H1 (cell line): ENCODE data around the gene MAML3. TPM values are rescaled to one million over a fixed set of nuclear protein-coding genes. Genes with fewer than 3 reads are reported as not detected.

Source experiments
- BCL11A ChIP-seq, 2 experiments: IDR thresholded peaks; one replicate each; pipeline ENCODE4 v1.6.1; 2011; ENCODE audit warnings: low read depth in 2 of 2, low read length in 2 of 2, mild to moderate bottlenecking in 2 of 2
- CREB1 ChIP-seq: IDR thresholded peaks from 2 replicates; pipeline ENCODE4 v1.6.1; 2012; ENCODE audit warnings: inconsistent platforms
- CTBP2 ChIP-seq: IDR thresholded peaks from 2 replicates; pipeline ENCODE4 v1.7.0; 2011; ENCODE audit warnings: borderline replicate concordance, mild to moderate bottlenecking, moderate library complexity, mixed read lengths, low read length; ENCODE audit not compliant: insufficient read depth, insufficient read length
- KDM5A ChIP-seq: fragments of 200-600 bp; IDR thresholded peaks from 2 replicates; pipeline ENCODE4 v1.7.1; 2012; ENCODE audit warnings: mild to moderate bottlenecking, low read length, inconsistent platforms, mixed read lengths
- RBBP5 ChIP-seq: IDR thresholded peaks from 2 replicates; pipeline ENCODE4 v1.7.1; 2012; ENCODE audit warnings: low read depth, mild to moderate bottlenecking, inconsistent platforms, low read length, moderate library complexity, borderline replicate concordance
- polyA plus RNA-seq, 7 experiments: library from polyadenylated mRNA; depleted of rRNA in 3 of 7; stranded (reverse) in 5 of 7; unstranded in 2 of 7; fragments of >200 nt in 5 of 7; fragments of 200-250 nt in 2 of 7; gene quantifications; 1 replicate in 5 of 7; 2 replicates in 1 of 7; 4 replicates in 1 of 7; pipeline versions ENCODE4 v1.2.1 to v1.2.3, GENCODE V29; 2011 to 2013; ENCODE audit warnings: missing spikeins in 2 of 7, mixed read lengths in 2 of 7
- total RNA-seq: library from RNA; stranded (reverse); fragmentation: NEBNext Ultra II Directional; extraction: Animal tissue kit (Norgen Biotek cat#: 25700); gene quantifications from 2 replicates; pipeline ENCODE4 v1.2.1, GENCODE V29; 2021
- TF ChIP-seq, protein P1 (sequence below), 3 experiments: IDR thresholded peaks; 1 replicate in 2 of 3; 2 replicates in 1 of 3; pipeline versions ENCODE4 v1.5.1 to v1.6.1; 2011; ENCODE audit warnings: low read length in 3 of 3, mild to moderate bottlenecking in 3 of 3, inconsistent platforms in 2 of 3, low read depth in 1 of 3, moderate library complexity in 1 of 3; ENCODE audit not compliant: insufficient read depth in 1 of 3; ENCODE audit errors: control extremely low read depth in 1 of 3

Gene MAML3
- total and polyA plus RNA-seq, 2 of the 8 experiments (the other 6 are each of a cell fraction or from before 2014, with no cell fraction given) = 2.1 to 5.7 TPM

DNA sequence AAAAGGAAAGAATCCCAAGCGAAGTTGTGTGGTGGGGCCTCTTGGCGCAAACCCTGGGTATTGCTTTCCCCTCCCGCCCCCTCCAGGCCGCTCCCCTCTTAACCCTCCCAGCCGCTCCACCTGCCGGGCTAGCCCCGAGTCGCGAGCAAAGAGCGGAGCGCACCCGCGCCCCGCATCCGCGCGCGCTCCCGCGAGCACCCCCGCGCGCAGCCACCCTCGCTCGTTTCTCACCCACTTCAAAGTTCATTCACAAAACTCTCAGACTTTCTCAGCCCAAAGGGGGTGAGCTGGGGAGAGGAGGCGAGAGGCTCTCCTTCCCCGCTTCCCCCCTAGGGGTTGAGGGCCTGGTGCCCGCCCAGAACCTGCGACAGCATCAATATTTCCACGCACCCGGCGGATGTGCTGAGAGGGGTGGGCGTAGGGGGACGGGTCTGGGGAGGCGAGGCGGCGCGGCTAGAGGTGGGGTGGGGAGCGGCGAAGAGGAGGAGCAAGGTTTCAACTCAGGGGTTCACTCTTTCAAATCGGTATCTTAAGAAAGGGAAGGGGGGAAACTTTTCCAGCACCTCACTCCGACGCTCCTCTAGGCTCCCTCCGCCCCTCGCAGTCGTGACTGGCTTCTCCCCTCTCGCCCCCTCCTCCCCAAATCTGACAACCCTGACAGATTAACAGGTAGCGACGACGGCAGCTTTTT, 1.8 kb downstream of the MAML3 start (continued):
- TF ChIP-seq, protein P1, sequence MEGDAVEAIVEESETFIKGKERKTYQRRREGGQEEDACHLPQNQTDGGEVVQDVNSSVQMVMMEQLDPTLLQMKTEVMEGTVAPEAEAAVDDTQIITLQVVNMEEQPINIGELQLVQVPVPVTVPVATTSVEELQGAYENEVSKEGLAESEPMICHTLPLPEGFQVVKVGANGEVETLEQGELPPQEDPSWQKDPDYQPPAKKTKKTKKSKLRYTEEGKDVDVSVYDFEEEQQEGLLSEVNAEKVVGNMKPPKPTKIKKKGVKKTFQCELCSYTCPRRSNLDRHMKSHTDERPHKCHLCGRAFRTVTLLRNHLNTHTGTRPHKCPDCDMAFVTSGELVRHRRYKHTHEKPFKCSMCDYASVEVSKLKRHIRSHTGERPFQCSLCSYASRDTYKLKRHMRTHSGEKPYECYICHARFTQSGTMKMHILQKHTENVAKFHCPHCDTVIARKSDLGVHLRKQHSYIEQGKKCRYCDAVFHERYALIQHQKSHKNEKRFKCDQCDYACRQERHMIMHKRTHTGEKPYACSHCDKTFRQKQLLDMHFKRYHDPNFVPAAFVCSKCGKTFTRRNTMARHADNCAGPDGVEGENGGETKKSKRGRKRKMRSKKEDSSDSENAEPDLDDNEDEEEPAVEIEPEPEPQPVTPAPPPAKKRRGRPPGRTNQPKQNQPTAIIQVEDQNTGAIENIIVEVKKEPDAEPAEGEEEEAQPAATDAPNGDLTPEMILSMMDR (IDR thresholded peaks at IDR 0.05; ENCODE audit: control extremely low read depth in 1 of 3, insufficient read depth in 1 of 3, low read depth in 1 of 3, low read length in 3 of 3) = peak in 1 of 3 experiments; percentile 4; a peak in 1 of 4 replicates
- TF ChIP-seq CREB1 = no peak
- no peak for TF ChIP-seq CTBP2
- no peak for TF ChIP-seq BCL11A (IDR thresholded peaks at IDR 0.05; ENCODE audit: low read depth in 2 of 2, low read length in 2 of 2)
- TF ChIP-seq RBBP5 = no peak
- no peak for TF ChIP-seq KDM5A
